Immature natural killer cell (primary cell): ENCODE measurements around the gene FAXC. TPM values are rescaled to one million over a fixed set of nuclear protein-coding genes. Genes with fewer than 3 reads are reported as not detected.

Experiments
- DNase-seq, 3 donors: peaks; one replicate each; pipeline ENCODE4 v3.0.0; 2022; ENCODE audit warnings: mixed read lengths in 1 of 3
- H3K27ac Mint-ChIP-seq, 6 donors: one replicate each; pipeline ENCODE4 v1.8.0; 2020; ENCODE audit warnings: mixed read lengths in 6 of 6, mild to moderate bottlenecking in 5 of 6, inconsistent platforms in 4 of 6, moderate library complexity in 3 of 6
- H3K27me3 Mint-ChIP-seq, 3 donors: one replicate each; pipeline ENCODE4 v1.8.0; 2020 to 2021; ENCODE audit warnings: low read depth in 3 of 3, mild to moderate bottlenecking in 3 of 3, mixed read lengths in 3 of 3, moderate library complexity in 3 of 3, inconsistent platforms in 1 of 3
- H3K36me3 Mint-ChIP-seq, 3 donors: one replicate each; pipeline ENCODE4 v1.8.0; 2020; ENCODE audit warnings: mixed read lengths in 3 of 3, inconsistent platforms in 2 of 3, mild to moderate bottlenecking in 2 of 3
- H3K4me1 Mint-ChIP-seq, 2 donors: one replicate each; pipeline ENCODE4 v1.8.0; 2020; ENCODE audit warnings: inconsistent platforms in 2 of 2, mild to moderate bottlenecking in 2 of 2, mixed read lengths in 2 of 2, moderate library complexity in 1 of 2
- H3K4me3 Mint-ChIP-seq, 5 donors: one replicate each; pipeline ENCODE4 v1.8.0; 2020; ENCODE audit warnings: mild to moderate bottlenecking in 5 of 5, mixed read lengths in 5 of 5, inconsistent platforms in 3 of 5, moderate library complexity in 3 of 5
- H3K9me3 Mint-ChIP-seq, 6 donors: one replicate each; pipeline ENCODE4 v1.8.0; 2020; ENCODE audit warnings: mild to moderate bottlenecking in 6 of 6, mixed read lengths in 6 of 6, inconsistent platforms in 4 of 6, moderate library complexity in 3 of 6
- polyA plus RNA-seq, 3 donors: library from polyadenylated mRNA; unstranded; fragments of 300-500 nt; fragmentation: Illumina TruSeq; gene quantifications; one replicate each; pipeline ENCODE4 v1.2.3, GENCODE V29; 2021

Gene FAXC
- polyA plus RNA-seq, 3 donors from 2014 or later: not detected

DNA sequence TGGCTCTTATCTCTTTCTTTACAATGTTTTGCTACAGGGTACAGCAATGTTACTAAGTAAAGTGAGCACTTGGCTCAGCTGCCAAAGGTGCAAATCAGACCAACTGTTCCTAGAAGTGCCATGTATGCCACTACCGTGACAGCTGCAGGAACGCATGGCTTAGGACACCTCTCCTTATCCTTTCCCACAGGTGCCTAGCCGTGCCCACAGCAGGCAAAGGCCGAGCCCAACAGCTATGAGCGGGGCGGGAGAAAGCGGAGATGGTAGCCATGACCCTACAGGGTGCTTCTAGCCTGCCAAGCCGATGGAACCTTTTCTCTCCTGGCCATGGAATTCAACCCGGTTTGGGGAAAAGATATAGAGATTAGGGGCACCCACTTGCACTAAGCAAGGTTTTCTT lies 97.1 kb downstream of the FAXC start:
- Mint-ChIP-seq H3K9me3 (peaks cover 0 to 7% (median 0%) of the 10 kb centered on the region in 6 donors), H3K4me1 (no peaks in the 10 kb centered on the region), H3K4me3 (no peak overlapping the region), H3K27ac (no peak overlapping the region), H3K36me3 (no peaks in the 10 kb centered on the region), H3K27me3 (peaks cover under 1 to 5% (median 2%) of the 10 kb centered on the region in 3 donors)
- no peak for DNase-seq

DNA sequence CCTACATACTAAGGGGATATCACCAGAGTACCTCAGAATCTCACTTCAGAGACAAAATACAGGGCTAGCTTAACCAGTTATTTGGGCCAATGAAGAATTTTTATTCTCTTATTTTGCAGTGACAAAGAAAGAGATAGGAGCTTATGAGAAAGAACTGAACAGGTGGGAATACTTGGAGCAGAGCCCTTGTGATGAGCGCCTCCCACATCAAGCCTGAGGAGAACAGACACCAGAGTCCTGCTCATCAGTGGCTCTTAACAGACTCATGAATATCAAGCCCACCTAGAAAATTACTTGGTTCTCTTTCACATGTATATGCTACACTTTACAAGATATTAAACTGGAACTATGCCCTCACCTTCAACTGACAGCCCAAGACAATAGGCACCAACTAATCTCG lies 99.0 kb downstream of the FAXC start:
- Mint-ChIP-seq H3K36me3 (no peaks in the 10 kb centered on the region), H3K9me3 (peaks cover 0 to 2% (median 0%) of the 10 kb centered on the region in 6 donors), H3K4me3 (no peak overlapping the region), H3K27me3 (peaks cover 2 to 4% (median 2%) of the 10 kb centered on the region in 3 donors), H3K27ac (no peak overlapping the region), H3K4me1 (no peaks in the 10 kb centered on the region)
- DNase-seq: no peak

DNA sequence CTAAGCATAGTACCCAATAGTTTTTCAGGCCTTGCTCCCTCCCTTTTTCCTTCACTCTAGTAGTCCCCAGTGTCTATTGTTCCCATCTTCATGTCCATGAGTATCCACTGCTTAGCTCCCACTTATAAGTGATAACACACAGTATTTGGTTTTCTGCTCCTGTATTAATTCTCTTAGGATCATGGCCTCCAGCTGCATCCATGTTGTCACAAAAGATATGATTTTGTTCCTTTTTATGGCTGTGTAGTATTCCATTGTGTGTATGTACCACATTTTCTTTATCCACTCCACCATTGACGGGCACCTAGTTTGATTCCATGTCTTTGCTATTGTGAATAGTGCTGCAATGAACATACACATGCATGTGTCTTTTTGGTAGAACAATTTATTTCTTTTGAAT lies 102.9 kb downstream of the FAXC start:
- Mint-ChIP-seq H3K27ac (no peak overlapping the region), H3K27me3 (peaks cover 2 to 5% (median 2%) of the 10 kb centered on the region in 3 donors), H3K9me3 (peaks cover 0 to 2% (median 0%) of the 10 kb centered on the region in 6 donors), H3K36me3 (no peaks in the 10 kb centered on the region), H3K4me1 (no peaks in the 10 kb centered on the region), H3K4me3 (no peak overlapping the region)
- DNase-seq: no peak

DNA sequence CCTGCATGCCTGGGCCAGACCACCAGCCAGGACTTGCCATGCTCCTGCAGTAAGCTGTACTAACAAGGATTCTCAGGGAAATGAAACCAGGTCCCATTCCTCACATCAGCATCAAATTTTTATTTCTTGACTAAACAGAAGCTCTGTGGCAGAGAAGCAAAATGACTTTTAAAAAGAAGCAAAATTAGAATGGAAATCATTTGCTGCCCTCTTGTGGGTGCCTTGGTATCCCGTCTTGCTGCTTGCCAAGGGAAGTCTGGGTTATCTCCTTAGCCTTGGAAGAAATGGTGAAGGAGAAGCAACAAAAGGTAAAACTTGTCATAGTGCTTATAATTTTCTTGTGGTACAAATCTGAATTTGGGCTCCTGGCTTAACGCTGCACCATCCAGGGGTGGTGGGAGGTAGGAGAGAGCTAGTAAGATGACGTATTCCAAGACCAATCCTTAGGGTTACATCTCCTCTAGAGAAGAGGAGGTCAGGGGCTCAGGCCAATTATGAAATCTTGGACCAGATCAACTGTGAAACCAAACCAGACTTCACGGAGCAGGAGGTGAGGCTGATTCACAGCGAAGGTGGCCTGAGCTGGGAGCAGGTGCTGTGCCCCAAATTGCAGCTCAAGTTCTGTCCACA lies 107.5 kb downstream of the FAXC start:
- H3K9me3 Mint-ChIP-seq: peaks cover 0 to 2% (median 0%) of the 10 kb centered on the region in 6 donors
- no peaks in the 10 kb centered on the region for H3K4me1 Mint-ChIP-seq
- DNase-seq: no peak
- H3K27me3 Mint-ChIP-seq: peaks cover 0 to 1% (median 0%) of the 10 kb centered on the region in 3 donors
- no peak overlapping the region for H3K4me3 Mint-ChIP-seq
- H3K36me3 Mint-ChIP-seq: no peaks in the 10 kb centered on the region
- no peak overlapping the region for H3K27ac Mint-ChIP-seq

DNA sequence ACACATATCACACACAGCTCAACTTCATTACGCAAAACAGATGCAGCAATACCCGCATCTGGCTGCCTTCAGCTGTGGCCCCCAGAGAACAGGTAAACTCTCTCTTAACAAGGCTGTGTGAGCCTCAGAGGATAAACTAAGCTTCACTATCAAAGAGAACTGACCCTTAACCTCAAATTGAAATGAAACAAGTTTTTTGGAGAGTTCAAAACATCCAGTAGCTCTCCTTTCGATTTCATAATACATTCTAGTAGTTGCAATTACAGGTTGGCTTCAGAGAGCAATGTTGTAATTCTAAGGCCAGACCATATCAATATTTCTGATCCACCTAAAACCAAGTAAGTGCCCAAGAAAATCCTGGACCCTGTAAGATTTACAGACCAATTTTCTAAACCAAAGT lies 113.5 kb downstream of the FAXC start:
- H3K4me1 Mint-ChIP-seq: no peaks in the 10 kb centered on the region
- H3K9me3 Mint-ChIP-seq: peaks cover 0 to 4% (median 0%) of the 10 kb centered on the region in 6 donors
- no peak for DNase-seq
- no peaks in the 10 kb centered on the region for H3K36me3 Mint-ChIP-seq
- H3K27me3 Mint-ChIP-seq: peaks cover 0 to 8% (median 0%) of the 10 kb centered on the region in 3 donors
- H3K27ac Mint-ChIP-seq: no peak overlapping the region
- H3K4me3 Mint-ChIP-seq: no peak overlapping the region

DNA sequence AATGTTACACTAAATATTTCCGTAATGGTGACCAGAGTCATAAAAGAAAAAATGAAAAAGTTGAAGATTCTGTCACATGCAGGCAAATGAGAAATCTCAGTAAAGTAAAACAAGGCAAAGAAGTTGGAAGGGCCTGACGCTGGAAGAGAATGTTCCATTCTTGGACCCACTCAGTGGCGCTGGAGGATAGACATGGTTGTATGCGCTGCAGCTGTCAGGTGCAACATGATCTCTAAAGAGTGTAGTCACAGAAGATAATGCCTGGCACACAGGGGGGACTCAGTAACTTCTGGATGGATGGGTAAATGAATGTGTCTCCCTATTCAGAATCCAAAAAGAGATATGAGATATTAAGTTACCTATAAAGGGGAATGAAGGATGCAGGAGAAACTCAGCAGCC lies 116.3 kb downstream of the FAXC start:
- Mint-ChIP-seq H3K27ac (no peak overlapping the region), H3K36me3 (no peaks in the 10 kb centered on the region), H3K4me3 (no peak overlapping the region), H3K27me3 (peaks cover 0 to 12% (median 0%) of the 10 kb centered on the region in 3 donors), H3K4me1 (no peaks in the 10 kb centered on the region), H3K9me3 (peaks cover 0 to 4% (median 0%) of the 10 kb centered on the region in 6 donors)
- DNase-seq: no peak

DNA sequence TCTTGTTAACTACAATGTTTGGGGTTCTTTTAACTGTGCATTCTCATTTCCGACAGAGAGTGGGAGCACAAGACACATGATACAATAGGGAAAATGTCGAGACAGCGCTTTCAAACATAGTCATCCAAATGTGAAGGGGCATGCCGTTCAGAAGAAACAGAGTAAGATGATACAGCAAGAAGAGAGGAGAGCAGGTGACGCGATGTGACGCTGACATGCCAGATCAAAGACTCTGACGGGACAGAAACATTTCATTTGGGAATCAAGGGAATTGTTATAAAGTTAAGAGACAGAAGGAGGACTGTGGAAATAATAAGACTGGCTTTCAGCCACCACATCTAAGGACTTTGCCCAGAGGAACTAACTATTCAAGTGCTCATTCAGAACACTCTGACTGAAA lies 117.4 kb downstream of the FAXC start:
- no peak for DNase-seq
- Mint-ChIP-seq H3K4me3 (no peak overlapping the region), H3K4me1 (no peaks in the 10 kb centered on the region), H3K36me3 (no peaks in the 10 kb centered on the region), H3K27ac (no peak overlapping the region), H3K9me3 (peaks cover 0 to 4% (median 0%) of the 10 kb centered on the region in 6 donors), H3K27me3 (peaks cover 0 to 13% (median 0%) of the 10 kb centered on the region in 3 donors)

DNA sequence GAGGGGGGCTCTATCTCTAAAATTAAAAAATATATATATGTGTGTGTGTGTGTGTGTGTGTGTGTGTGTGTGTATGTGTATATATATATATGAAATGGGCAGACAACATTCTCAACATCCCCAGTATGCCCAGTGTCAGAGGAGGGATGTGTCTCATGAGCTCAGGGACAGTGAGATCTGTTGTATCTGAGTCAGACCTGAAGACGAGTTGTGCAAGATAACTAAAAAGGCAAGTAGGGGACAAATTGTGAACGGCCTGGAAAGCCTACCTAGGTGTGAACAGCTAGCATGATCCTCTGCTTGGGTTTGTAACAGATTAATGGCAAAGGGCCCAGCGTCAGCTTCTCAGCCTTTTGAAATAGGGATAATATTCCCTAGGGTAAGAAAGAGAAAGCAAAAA lies 124.3 kb downstream of the FAXC start:
- H3K27me3 Mint-ChIP-seq: peaks cover 0 to 4% (median 0%) of the 10 kb centered on the region in 3 donors
- no peak for DNase-seq
- H3K4me1 Mint-ChIP-seq: no peaks in the 10 kb centered on the region
- no peak overlapping the region for H3K27ac Mint-ChIP-seq
- H3K4me3 Mint-ChIP-seq: no peak overlapping the region
- peaks cover 0 to 2% (median 0%) of the 10 kb centered on the region in 6 donors for H3K9me3 Mint-ChIP-seq
- H3K36me3 Mint-ChIP-seq: no peaks in the 10 kb centered on the region

Other genes with a start within 250 kb of the FAXC start
- 1 to 10 TPM; 3.2 to 9.9 (median 4.6) TPM for gene COQ3, start 44.5 kb upstream of the FAXC start, polyA plus RNA-seq
- gene PNISR, start 75.6 kb upstream of the FAXC start, polyA plus RNA-seq: 10 to 100 TPM; 48.7 to 68.3 (median 65.5) TPM
- 1 to 10 TPM; 2.3 to 3.5 (median 3.2) TPM for gene USP45, start 165.7 kb upstream of the FAXC start, polyA plus RNA-seq
- gene CCNC, start 219.0 kb upstream of the FAXC start, polyA plus RNA-seq: 10 to 100 TPM; 29.9 to 42.4 (median 34.0) TPM